Globus pallidus (tissue), 1 donor: ENCODE measurements around the gene PDP2.

ENCODE experiments used
- DNase-seq: peaks from one replicate; pipeline ENCODE4 v3.0.0-alpha.2; 2015; ENCODE audit warnings: low spot score

The PDP2 gene

DNA sequence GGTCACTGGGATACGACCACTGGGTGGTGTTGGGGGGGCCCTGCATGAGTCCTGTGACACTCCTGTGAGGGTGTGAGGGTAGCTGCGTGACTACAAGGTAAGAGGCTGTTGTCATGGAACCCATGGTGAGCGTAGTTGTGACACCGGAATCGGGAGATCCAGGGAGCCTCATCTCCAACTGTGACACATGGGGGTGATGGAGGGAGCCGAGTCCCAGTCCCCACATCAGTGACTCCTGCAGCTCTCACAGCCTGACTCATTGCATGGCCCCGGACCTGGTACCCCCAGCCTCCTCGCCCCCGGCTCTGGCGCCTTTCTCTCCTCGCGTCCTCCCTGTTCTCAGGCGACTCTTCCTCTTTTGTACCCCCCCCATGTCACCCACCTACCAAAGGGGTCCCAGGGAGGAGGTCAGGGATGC is 24.1 kb downstream of the PDP2 start:
- DNase-seq = no peak

DNA sequence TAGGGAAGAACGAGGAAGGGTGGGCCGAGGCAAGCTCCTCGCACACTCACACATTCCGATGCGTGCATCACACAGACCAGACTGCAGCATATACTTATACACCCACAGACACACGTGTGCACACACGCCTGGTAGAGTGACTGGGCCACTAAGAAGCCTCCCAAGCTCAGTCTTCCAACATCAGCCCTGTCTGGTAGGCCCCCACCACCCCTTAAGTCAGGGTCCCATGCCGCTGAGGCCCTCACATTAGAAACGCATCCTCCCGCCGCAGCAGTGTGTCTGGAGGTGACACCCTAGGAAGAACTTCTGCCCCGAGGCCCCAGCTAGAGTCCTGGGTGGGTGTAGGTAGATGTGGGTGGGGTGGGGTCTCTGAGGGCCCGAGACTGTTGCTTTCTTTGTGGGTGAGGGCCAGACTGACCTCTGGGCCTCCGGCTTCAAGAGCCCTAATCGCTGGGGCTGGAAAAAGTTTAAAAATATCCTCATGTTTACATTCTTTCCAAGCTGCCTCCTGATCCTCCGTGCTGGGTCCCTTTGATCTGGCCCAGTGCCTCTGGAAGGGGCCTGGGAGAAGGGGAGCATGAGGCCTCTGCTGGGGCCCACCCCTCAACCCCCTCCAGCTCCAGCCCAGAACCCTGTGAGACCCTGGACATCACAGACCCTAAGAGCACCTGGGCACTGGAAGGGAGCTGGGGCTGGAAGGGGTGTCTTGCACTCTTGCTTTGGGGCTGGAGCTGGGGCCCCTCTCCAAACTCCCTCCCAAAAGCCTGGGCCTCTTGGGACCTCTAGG is 24.7 kb downstream of the PDP2 start:
- no peak for DNase-seq

DNA sequence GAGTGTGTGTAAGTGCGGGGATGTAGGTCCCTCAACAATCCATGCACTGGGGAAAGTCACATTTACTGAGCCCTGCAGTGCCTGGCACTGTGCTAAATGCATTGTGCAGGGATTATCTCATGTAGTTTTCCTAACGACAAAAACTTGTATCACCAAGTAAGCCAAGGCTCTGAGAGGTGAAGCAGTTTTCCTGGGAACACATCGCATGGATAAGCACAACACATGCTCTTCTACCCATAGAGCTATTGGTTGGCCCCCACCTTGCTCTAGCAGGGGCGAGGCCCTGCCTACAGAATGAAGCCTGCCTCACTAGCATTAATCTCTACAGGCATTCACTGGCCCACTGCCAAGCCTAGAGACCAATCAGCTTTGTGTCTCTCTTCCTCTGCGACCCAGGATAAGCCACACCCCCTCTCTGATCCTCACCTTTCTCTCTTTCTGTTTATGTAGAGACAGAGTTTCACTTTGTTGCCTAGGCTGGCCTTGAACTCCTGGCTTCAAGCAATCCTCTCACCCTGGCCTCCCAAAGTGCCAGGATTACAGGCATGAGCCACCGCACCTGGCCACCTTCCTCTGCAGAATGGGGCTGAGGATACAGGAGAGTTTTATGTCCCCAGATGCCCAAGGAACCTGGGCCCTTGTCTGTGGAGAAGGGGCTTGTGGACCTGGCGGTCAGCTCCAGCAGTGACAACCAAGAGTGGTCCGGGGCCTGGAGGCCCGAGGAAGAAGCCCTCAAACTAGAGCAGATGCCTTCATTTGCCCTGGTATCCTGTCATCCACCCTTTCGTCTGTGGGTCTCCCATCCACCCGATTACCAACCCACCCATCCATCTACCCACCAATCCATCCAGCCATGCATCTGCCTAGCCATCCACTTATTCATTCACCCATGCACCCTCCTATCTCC is 25.6 kb downstream of the PDP2 start:
- DNase-seq = no peak

DNA sequence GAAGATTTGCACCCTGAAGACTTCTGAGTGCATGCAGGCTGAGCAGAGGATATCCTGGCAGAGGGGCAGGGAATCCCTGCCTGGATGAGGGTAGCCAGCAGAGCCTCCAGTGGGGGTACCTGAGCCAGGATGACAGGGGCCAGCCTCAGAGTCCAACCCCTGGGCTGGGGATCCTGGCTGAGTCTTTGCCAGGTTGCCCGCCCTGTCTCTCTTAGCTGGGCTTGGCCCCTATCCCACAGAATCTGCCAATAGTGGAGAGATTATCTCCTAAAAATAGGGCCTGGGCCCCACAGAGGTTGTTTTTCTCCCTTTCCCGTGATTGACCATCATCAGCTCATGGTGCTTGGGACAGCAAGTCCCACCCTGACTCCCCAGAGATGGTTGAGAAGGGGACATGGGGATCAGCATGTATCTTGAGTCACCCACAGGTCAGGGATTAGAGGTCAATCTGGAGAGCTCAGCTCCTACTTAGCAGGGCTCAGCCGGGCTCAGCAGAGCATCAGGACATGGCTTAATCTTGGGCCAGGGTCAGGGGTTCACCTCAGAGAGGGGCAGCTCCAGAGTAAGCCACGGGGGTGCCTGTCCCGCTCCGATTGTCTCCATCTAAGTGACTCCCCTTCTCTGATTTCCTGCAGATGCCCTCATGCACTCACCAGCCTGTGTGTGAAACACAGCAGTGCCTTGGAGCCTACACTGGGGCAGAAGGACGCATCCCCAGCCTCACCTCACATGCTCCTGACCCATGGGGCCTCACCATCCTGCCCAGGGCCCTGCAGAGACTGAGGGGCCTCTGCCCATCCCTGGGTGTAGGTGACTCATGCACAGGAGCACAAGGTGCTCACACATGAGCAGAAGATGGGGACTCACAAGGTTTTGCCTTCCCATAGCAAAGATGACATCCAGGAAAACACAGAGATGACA is 26.9 kb downstream of the PDP2 start:
- DNase-seq = no peak

DNA sequence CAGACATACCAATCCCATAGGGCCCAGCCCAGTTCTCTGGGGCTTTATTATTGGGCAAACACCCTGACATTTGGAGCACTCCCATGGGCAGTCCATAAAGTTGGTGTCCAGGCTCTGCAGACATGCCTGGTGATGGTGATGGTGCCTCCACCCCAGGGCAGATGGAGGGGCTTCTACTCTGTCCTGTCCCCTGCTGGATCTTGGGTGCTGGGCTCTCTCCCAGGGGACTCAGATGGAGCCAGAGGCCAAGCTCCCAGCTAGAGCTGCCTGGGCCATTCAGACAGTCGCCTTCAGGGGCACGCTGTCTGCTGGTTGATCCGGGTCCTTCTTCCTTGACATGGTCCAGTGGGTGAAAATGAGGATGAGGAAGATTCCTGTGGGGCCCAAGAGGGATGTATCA is 27.8 kb downstream of the PDP2 start:
- DNase-seq = no peak

DNA sequence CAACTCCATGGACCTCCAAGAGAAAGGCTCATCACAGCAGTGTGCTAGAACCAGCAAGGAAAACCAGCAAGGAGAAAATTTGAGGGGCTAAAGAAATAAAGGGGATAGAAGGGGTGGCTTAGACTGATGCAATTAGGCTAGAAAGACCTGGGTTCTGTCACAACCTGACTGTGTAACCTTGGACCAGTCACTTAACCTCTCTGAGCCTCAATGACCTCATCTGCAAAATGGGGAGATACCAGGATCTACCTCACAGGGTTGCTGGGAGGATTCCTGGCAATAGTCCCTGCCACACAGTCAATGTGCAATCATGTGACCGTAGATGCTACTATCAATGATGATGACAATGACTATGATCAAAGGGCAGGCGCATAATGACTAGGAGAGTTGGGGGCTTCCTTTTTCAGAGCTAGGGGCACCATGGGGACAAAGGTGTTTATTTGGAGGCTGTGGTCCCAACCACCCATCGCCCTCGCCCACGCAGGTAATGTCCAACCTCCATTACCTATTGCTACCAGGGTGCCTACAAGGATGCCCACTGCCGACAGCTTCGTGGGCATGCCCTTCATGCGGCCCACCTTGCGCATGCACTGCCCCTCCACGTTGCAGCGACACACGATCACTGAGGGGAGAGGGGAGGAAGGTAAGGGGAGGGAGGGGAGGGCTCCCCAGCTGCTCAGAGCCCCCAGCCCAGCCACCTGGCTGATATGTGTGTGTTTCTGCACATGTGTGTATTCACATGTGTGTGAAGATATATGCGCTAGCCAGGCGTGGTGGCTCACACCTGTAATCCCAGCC is 28.6 kb downstream of the PDP2 start:
- no peak for DNase-seq

DNA sequence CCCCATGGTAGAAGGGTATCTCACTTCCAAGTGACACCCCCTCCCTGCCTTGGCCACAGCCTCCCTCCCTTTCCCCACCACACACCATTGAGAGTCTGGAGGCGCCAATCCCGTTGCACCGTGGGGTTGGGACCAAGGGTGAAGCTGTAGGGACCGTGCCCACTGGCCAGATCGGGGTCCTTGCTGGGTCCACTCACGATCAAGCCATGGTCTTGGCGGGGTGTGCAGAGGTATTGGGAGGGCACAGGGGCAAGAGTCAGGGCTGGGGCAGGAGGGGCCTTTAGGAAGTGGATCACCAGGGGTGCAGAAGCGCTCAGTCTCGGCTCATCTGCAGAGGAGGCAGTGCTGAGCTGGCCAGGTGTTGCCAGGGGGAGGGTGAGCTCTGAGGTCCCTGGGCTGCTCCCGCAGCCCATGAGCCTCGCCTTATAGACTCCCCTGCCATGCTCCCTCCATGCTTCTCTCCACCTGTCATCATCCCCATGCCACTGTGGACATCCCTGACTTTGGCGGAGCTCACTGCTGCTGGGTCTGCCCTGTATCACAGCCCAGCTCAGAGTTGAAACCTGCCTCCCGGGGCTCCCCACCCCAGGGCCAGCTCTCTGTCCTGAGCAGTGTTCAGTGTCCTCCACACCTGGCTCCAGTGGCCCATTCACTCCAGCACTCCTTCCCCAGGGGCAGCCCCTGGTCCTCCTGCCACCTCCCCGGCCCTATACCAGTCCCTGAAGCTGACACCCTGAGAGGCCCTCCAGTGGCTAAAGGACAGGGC is 30.0 kb downstream of the PDP2 start:
- no peak for DNase-seq

DNA sequence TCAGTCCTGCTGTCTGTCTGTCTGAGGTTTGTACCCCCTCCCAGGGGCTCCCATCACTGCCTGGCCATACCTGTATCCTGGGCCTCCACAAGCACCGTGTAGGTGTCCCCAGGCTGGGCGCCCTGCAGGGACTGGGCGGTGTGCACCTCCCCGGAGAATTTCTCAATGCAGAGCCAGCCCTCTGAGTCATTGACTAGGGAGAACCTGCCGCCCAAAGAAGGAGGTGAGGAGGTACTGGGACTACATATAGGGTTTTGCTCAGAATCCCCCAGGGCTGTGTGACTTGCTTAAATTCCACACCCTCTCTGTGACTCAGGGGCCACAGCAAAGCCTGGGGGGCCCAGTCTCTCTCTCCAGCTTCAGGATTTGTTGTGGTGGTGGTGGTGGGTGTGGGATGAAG is 30.8 kb downstream of the PDP2 start:
- DNase-seq = no peak

DNA sequence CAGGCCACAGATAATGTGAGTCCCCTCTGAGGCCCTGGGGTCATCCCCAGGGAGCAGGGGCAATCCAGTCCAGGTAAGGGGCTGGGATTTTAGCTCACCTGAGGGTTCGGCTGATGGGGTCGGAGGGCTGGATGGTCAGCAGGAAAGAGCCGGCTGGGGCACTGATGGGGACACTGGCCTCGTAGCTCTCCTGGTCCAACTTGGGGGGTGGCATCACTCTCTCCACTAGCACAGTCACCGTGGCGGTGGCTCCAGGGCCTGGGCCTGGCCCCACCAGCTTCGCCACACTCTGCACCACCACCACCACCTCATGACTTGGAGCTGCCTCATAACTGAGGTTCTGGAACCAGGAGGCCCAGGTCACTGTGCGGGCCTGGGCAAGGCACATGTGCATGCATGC is 31.5 kb downstream of the PDP2 start:
- DNase-seq = no peak

DNA sequence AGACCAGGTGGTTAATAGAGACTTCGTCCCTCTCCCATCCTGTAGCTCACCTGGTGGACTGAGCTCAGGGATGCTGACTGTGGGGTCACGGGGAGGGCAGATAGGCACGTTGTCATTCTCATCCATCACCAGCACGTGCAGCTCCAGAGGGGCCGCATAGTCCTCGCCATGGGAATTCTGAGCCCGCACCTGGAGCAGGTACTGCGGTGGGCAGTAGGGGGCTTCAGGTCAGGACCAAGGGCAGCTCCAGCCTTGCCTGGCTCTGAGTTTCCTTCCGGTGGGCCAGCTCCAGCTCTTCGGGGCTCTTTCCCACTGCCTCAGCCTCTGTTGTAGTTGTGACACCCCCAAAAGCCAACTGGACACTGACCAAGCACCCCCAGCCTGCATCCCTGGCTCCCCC is 32.8 kb downstream of the PDP2 start:
- no peak for DNase-seq

DNA sequence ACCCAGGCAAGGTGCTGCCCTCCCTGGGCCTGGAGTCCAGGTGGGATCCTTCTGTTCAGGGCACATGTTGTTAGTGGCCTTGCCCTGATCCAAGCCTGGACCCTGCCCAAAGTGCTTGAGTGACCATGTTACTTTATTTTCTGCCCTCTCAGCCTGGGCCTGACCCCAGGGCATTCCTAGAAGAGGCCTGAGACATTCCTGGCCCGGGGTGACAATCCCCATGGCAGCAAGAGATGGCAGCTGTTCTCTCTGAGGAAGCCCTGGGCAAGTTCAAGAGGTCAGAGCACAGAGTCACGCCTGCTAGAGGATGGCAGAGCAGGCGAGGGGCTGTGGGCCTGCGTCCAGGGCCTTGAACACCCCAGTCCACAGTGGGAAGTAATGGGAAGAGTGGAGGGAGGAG is 33.4 kb downstream of the PDP2 start:
- DNase-seq = no peak

DNA sequence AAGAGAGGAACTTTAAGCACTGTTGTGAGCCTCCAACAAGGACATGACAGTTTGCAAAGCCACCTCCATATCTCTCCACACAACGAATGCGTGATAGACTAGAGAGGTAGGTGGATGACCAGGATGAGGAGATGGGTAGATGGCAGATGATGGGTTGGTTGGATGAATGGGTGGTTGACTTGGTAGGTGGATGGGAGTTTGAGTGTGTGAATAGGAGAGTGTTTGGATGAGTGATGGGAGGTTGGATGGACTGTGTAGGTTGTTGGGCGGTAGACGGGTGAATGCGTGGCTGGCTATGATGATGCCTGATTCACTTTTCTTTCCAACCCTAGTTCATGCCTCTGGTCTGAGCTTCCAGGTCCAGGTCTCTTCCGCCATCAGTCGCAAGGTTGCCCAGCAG is 34.2 kb downstream of the PDP2 start:
- DNase-seq = no peak

DNA sequence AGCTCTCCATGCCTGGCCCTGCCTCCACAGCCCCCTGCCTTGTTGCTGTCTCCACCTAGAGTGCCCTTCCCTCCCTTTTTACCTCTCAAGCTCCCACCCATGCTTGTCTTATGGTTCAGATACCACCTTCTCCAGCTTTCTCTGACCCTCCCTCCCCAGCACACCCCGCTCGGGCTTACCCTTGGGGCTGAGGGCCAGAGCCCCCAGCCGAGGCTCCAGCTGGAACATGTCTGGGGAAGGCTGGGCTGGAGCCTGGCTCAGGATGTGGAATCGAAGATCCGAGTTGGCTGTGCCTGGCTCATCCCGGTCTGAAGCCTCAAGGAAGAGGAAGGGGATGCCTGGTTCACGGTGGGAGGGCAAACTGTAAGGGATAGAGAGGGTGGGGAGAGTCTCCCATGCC is 34.7 kb downstream of the PDP2 start:
- no peak for DNase-seq

DNA sequence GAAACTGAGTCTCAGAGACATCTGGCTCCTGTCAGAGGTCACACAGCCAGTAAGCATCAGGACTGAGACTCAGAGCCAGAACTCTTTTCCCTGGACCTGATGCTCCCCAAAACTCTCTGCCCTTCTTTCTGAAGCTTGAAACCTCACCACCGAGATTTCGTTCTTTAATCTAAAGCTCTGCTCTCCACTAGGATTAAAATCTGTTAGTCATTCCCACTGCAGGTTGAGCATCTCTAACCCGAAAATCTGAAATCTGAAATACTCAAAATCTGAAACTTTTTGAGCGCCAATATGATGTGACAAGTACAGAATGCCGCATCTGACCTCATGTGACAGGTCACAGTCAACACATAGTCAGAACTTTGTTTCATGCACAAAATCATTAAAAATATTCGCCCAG is 36.2 kb downstream of the PDP2 start:
- no peak for DNase-seq

DNA sequence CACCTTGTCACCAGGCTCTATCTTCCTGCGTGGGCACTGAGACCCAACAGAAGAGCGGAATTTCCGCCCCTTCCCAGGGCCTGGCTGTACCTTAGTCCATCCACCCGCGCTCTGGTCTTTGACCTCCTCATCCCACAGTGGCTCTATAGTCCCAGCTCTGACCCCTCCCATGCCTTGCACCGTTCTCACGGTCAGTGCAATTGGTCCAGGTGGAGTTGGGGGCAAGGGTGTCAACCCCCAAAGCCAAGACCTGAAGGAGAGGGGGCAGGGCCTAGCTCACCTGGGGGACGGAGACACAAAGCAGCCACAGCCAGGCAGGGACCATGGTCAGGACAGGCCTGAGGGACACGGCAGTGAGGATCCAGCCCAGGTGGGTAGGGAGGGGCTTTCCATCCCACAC is 37.4 kb downstream of the PDP2 start:
- no peak for DNase-seq

DNA sequence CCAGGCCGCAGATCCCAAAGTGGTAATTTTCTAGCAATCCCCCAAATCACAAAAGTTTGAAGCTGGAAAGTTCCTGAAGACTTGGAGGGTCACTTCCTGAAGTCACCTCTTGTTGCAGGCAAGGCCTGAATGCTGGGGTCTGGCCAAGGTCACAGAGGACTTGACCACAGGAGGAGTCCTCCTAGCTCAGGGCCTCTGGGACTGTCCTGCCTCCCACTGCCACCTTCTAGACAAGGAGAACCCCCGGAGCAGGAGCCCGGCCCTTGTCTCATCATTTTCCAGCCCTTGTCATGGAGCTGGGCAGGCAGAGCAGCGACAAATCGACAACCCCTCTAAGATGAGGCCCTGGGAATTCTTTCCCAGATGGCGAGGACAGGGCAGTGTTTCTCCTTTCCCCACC is 38.0 kb downstream of the PDP2 start:
- DNase-seq = no peak

DNA sequence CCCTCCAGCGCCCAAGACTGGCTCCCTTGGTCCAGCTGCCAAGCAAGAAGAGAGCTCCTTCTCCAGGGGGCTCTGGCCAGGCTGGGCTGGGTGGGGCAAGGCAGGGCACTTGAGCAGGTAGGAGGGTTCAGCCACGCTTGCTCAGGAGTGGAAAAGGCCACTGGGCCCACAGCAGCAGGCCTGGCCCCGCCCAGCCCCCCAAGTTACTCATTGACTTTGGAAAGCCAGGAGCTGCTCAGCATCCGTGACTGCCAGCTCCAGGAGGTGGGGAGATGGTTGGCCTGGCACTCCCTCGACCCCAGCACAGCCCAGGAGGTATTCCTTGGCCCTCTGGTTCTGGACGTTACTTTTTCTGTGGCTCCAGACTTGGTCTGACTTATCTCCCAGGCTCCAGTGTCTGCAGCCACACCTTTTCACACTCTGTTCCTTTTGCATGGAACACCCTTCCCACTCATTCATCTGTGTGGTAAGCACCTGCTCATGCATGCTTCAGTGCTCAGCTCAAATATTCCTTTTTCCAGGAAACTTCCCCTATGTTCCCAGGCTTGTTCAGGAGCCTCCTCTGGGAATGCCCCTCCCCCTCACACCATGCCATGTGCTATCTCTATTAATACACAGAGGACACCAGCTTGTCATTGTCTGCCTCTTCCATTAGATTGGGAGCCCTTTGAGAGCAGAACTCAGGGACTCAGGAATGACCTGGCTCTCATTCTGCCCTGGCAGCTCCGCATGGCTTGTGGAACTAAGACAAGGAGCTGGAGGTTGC is 38.7 kb downstream of the PDP2 start, which contains the start of gene CDH16:
CDH16 (minus strand) TSS at position 83 of the 766 bp plus-strand sequence. CDS start 820 bp downstream, outside the sequence.
- DNase-seq = no peak

DNA sequence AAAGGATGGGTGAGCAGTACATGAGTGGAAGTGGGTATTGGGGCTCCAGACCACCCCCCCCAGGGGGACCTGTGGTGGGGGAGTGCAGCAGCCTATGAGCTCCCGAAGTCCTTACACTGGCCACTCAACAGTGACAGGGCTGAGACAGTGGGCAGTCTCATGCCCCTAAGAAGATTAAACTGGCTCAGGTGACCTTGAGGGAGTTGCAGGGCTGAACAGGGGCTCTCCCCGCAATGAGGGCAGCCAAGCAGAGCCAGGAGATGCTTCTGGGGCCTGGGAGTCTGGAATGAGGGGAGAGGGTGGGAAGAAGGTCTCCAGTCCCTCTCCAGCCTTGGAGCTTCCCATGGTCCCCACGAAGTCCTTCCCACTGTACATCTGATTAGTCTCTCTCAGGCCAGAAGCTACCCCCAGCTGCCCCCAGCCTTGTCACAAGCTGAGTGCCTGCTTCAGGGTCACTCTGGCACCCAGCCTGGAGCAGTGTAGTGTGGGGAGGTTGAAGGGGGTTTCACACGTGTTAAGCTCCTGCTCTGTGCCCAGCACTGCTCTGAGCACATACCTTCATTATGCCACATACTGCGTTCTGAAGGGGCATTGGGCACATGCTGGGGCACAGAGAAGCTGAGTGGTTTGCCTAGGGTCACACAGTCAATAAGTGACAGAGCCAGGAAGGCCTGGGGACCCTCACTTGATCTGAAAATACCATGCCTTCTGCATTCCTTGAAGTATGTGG is 39.4 kb downstream of the PDP2 start:
- DNase-seq = no peak

DNA sequence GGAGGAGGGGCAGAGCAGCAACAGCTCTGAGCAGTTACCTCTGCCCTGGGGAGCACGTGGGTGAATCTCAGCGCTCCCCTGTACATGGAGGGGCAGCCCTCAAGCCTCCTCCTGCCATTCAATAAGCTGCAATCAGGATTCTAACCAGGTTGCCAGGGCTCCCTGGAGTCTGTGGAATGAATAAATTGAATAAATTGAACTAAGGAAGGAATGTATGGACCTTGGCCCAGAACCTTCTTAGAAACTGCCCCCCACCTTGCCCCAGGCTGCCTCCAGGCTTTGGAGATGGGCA is 39.9 kb downstream of the PDP2 start:
- DNase-seq = no peak
